Spleen (tissue), 11 donors: ENCODE data around the gene IGLL5. TPM values are rescaled to one million over a fixed set of nuclear protein-coding genes. Genes with fewer than 3 reads are reported as not detected.

ENCODE experiments used
- DNase-seq: peaks from one replicate; pipeline ENCODE4 v3.0.0-alpha.2; 2020
- H3K27ac ChIP-seq, 8 donors: fragments of 200-600 bp; sonication (generic) in 7 of 8; 1 replicate in 4 of 8; 2 replicates in 4 of 8; pipeline versions ENCODE4 v1.5.0 to v1.8.0; 2016 to 2021; ENCODE audit warnings: inconsistent platforms in 4 of 8, mild to moderate bottlenecking in 4 of 8, moderate library complexity in 1 of 8
- H3K27me3 ChIP-seq, 7 donors: fragments of 200-600 bp; sonication (generic) in 6 of 7; replicated peaks in 1 of 7; 1 replicate in 4 of 7; 2 replicates in 3 of 7; pipeline versions ENCODE4 v1.5.0 to v1.8.0; 2016 to 2021; ENCODE audit warnings: inconsistent platforms in 3 of 7, mild to moderate bottlenecking in 1 of 7
- H3K36me3 ChIP-seq, 6 donors: fragments of 200-600 bp; sonication (generic) in 5 of 6; 1 replicate in 4 of 6; 2 replicates in 2 of 6; pipeline versions ENCODE4 v1.5.0 to v1.8.0; 2016 to 2021; ENCODE audit warnings: inconsistent platforms in 2 of 6
- H3K4me1 ChIP-seq, 6 donors: fragments of 200-600 bp; sonication (generic) in 5 of 6; 1 replicate in 3 of 6; 2 replicates in 3 of 6; pipeline versions ENCODE4 v1.5.0 to v1.8.0; 2016 to 2021; ENCODE audit warnings: inconsistent platforms in 3 of 6
- H3K4me3 ChIP-seq, 8 donors: fragments of 200-600 bp; sonication (generic) in 7 of 8; 1 replicate in 4 of 8; 2 replicates in 4 of 8; pipeline versions ENCODE4 v1.5.0 to v1.8.0; 2016 to 2021; ENCODE audit warnings: inconsistent platforms in 4 of 8, mild to moderate bottlenecking in 4 of 8, moderate library complexity in 2 of 8
- H3K9me3 ChIP-seq, 8 donors: fragments of 200-600 bp; sonication (generic) in 7 of 8; 1 replicate in 4 of 8; 2 replicates in 4 of 8; pipeline versions ENCODE4 v1.5.0 to v1.8.0; 2016 to 2021; ENCODE audit warnings: inconsistent platforms in 4 of 8
- CTCF ChIP-seq, 11 experiments: fragments of 200-600 bp in 7 of 11; fragments of 450-650 bp in 4 of 11; sonication (generic) in 4 of 11; IDR thresholded peaks in 8 of 11; conservative IDR thresholded peaks in 3 of 11; 1 replicate in 7 of 11; 2 replicates in 4 of 11; pipeline versions ENCODE4 v1.4.0 to v1.8.0; 2016 to 2021; ENCODE audit warnings: antibody characterized with exemption in 11 of 11, inconsistent platforms in 4 of 11, mild to moderate bottlenecking in 1 of 11
- POLR2A ChIP-seq, 3 donors: fragments of 450-650 bp; IDR thresholded peaks; one replicate each; pipeline ENCODE4 v1.5.1; 2017; ENCODE audit warnings: antibody characterized with exemption in 3 of 3, mild to moderate bottlenecking in 1 of 3
- POLR2AphosphoS5 ChIP-seq, 3 donors: sonication (generic); formaldehyde crosslinking; IDR thresholded peaks; one replicate each; pipeline ENCODE4 v1.5.1; 2017; ENCODE audit warnings: antibody characterized with exemption in 3 of 3
- WGBS, 5 donors: extraction: QIAGEN DNeasy Blood & Tissue Kit in 3 of 5; methylation state at CpG; one replicate each; pipeline versions ENCODE4 v1.1.5 to v1.1.7; 2013 to 2018; 5-methylcytosine and 5-hydroxymethylcytosine counted together
- intact Hi-C: fragments of 100-400 bp; cut with DNase I; formaldehyde crosslinking; loops from one replicate; pipeline ENCODE4 v1.15.0; 2023; ENCODE audit warnings: low total_unique reads
- polyA plus RNA-seq, 3 donors: library from polyadenylated mRNA; stranded (reverse); fragments of 200-250 nt; gene quantifications; one replicate each; pipeline ENCODE4 v1.2.1, GENCODE V29; 2013
- total RNA-seq, 7 donors: library from RNA; depleted of rRNA in 3 of 7; stranded (reverse); fragments of >200 nt in 3 of 7; fragmentation: NEBNext Ultra II Directional in 4 of 7; extraction: Animal tissue kit (Norgen Biotek cat#: 25700) in 4 of 7; gene quantifications; one replicate each; pipeline versions ENCODE4 v1.1.0 to v1.2.1, GENCODE V29; 2016 to 2021
- donor health status: healthy with polysubstance abuse.
- donor health status: DM: no; HTN: no; CAD: no; lungs with moderate emphysema.
- donor health status: DM: no; HTN: no; CAD: no.
- donor health status: Bipolar disorder and iron deficiency.
- donor health status: healthy.
- donor health status: DM: no; HTN: no; CAD: no.
- donor health status: DM: yes; HTN: yes; CAD: no.

The IGLL5 gene
- total and polyA plus RNA-seq, 10 donors, result 55.9 to 720 (median 127) TPM

- DNase-seq, result no peak
- intact Hi-C loops, result no loop called here
- no peaks in the 10 kb centered on the region for H3K9me3 ChIP-seq
These were observed 47.5 kb downstream of the IGLL5 start for GRCh38 chr22:22935056-22935545.

GRCh38 chr22:22935546-22936157 lies 48.0 kb downstream of the IGLL5 start:
- H3K36me3 ChIP-seq, result no peaks in the 10 kb centered on the region
- WGBS, 5 donors, result 39 to 59% (median 47%) methylated on average over 4 of the region's 4 CpGs
- DNase-seq, result peak; percentile 92
- H3K27ac ChIP-seq, result peak overlapping the region in 6 of 8 donors; percentile 55 to 85 (median 65)
- H3K4me3 ChIP-seq, result no peak overlapping the region
- TF ChIP-seq POLR2A (IDR thresholded peaks at IDR 0.05) (no peak), CTCF (IDR thresholded peaks at IDR 0.05 in 8 of 11, conservative IDR thresholded peaks at IDR 0.05 in 3 of 11) (peak; percentile 42 to 73 (median 57)), POLR2AphosphoS5 (IDR thresholded peaks at IDR 0.05) (peak; percentile 84 to 95 (median 94))
- H3K9me3 ChIP-seq, result no peaks in the 10 kb centered on the region
- H3K4me1 ChIP-seq, result peaks cover 0 to 95% (median 53%) of the 10 kb centered on the region in 6 donors
- no peaks in the 10 kb centered on the region for H3K27me3 ChIP-seq
- intact Hi-C loops, result no loop called here

More at GRCh38 chr22:22935056-22935545, 47.5 kb downstream of the IGLL5 start:
- Histone ChIP-seq H3K27me3 (no peaks in the 10 kb centered on the region), H3K4me3 (no peak overlapping the region), H3K36me3 (no peaks in the 10 kb centered on the region), H3K4me1 (peaks cover 0 to 95% (median 58%) of the 10 kb centered on the region in 6 donors), H3K27ac (peak overlapping the region in 6 of 8 donors; percentile 51 to 85 (median 65))
- TF ChIP-seq POLR2A (IDR thresholded peaks at IDR 0.05) (no peak), POLR2AphosphoS5 (IDR thresholded peaks at IDR 0.05) (no peak), CTCF (IDR thresholded peaks at IDR 0.05 in 8 of 11, conservative IDR thresholded peaks at IDR 0.05 in 3 of 11) (no peak)
- WGBS, 5 donors, result 47 to 78% (median 66%) methylated on average over 3 of the region's 3 CpGs

GRCh38 chr22:22936180-22936914 lies 48.7 kb downstream of the IGLL5 start:
- no peak for DNase-seq
- intact Hi-C loops, result no loop called here
- no peaks in the 10 kb centered on the region for H3K27me3 ChIP-seq
- H3K4me3 ChIP-seq, result no peak overlapping the region
- no peak for TF ChIP-seq POLR2A (IDR thresholded peaks at IDR 0.05)
- peak in 1 of 11 experiments; percentile 0 for TF ChIP-seq CTCF (IDR thresholded peaks at IDR 0.05 in 8 of 11, conservative IDR thresholded peaks at IDR 0.05 in 3 of 11)
- WGBS, 5 donors, result 87 to 90% (median 89%) methylated on average over 14 to 15 of the region's 15 CpGs
- no peaks in the 10 kb centered on the region for H3K36me3 ChIP-seq
- H3K9me3 ChIP-seq, result no peaks in the 10 kb centered on the region
- peaks cover 0 to 95% (median 50%) of the 10 kb centered on the region in 6 donors for H3K4me1 ChIP-seq
- peak overlapping the region in 6 of 8 donors; percentile 41 to 85 (median 64) for H3K27ac ChIP-seq
